GM18858 (cell line): ENCODE data around the gene SRPK3.

Experiments
- ATAC-seq: cut with Tn5 transposase; IDR thresholded peaks from one replicate; pipeline ENCODE4 v1.9.1; 2021; ENCODE audit not compliant: unreplicated experiment

Gene SRPK3

GRCh38 chrX:153829799-153830639 lies 49.2 kb downstream of the SRPK3 start, which contains the start of gene PDZD4:
Gene PDZD4, minus strand, starts transcription at chrX:153830544. Its CDS starts 246 bp downstream, at chrX:153830298.
- no peak for ATAC-seq

- ATAC-seq = no peak
These were observed 50.0 kb downstream of the SRPK3 start for GRCh38 chrX:153830640-153831428.

GRCh38 chrX:153831429-153832150 lies 50.7 kb downstream of the SRPK3 start:
- no peak for ATAC-seq

GRCh38 chrX:153832728-153833127 lies 51.9 kb downstream of the SRPK3 start:
- no peak for ATAC-seq
